HG03139 (cell line): ENCODE data around the gene GPR37L1.
"Not testable (repeated sequence)": the region's sequence is repeated elsewhere in the genome, so short reads cannot be mapped to it uniquely, and the experiment has no call there.

Experiments used
- ATAC-seq: cut with Tn5 transposase; IDR thresholded peaks from one replicate; pipeline ENCODE4 v1.9.1; 2021; ENCODE audit not compliant: unreplicated experiment

The GPR37L1 gene

DNA sequence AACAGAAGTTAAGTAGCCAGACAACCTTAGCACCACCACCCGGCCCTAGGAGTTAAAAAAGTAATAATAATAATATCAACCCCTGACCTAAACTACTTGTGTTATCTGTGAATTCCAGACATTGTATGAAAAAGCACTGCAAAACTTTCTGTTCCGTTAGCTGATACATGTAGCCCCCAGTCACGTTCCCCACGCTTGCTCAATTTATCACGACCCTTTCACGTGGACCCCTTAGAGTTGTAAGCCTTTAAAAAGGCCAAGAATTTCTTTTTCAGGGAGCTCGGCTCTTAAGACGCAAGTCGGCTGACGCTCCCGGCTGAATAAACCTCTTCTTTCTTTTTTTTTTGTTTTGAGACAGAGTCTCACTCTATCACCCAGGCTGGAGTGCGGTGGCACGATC lies 44.3 kb downstream of the GPR37L1 start:
- ATAC-seq: not testable (repeated sequence)

DNA sequence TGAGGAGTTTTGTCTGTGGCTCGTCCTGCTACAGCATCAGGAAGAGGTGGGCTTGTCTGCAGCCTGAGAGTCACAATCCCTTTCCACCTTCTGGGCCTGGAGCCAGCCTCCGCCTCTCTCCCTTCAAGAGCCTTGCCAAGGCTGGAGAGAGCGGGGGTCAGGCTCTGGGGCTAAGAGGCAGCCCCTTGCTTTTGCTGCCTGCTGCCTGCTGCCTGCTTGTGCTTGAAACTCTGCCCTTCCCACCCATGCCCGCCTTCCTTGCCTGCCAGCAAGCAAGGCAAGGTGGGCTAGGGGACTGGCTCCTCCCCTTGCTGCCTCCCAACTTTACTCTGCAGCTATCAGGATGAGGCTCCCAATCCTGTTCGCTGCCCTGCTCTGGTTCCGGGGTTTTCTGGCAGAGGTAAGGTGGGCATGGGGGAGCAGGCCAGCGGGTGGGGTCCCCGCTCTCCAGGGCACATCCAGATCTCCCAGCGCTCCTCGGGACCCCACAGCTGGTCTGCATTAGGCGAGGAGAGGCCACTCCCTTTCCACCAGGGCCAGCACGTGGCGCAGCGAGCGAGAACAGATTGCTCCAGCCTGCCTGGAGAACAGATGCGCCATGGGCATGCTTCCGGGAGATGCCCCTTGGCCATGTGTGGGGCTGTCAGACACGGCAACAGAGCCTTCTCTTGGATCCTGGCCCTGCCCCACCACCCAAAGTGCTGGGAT lies 45.1 kb downstream of the GPR37L1 start:
- ATAC-seq: no peak

DNA sequence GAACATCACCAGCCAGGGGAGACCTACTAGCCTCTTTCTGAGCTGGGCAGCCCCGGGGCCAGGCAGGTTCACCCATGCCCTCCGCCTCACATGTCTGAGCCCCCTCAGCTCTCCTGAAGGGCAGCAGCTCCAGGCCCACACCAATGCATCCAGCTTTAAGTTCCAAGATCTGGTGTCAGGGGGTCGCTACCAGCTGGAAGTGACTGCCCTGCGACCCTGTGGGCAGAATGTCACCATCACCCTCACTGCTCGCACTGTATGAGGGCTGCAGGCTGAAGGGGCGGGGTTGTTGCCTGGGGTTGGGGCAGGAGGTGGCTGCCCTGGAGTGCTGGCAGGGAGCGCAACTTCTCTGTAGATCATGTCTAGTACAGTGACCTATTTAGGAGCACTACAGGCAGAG lies 46.1 kb downstream of the GPR37L1 start:
- no peak for ATAC-seq

DNA sequence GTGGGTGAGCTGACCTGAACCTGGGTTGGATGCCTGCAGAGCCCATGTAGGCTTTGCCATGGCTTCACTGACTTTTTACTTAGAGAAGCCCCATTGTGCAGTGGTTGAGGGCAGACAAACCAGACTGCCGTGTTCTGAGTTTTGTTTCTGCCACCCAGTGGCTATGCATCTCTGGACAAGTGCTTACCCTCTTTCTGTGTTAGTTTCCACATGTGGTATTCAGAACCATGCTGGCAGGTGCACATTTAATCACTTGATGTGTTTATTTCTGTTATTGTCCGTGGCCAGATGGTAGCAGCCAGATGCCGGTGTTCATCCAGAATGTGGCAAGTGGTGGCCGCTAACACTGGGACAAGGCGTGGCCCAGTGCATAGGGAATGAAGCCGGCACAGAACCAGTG lies 48.0 kb downstream of the GPR37L1 start:
- no peak for ATAC-seq

DNA sequence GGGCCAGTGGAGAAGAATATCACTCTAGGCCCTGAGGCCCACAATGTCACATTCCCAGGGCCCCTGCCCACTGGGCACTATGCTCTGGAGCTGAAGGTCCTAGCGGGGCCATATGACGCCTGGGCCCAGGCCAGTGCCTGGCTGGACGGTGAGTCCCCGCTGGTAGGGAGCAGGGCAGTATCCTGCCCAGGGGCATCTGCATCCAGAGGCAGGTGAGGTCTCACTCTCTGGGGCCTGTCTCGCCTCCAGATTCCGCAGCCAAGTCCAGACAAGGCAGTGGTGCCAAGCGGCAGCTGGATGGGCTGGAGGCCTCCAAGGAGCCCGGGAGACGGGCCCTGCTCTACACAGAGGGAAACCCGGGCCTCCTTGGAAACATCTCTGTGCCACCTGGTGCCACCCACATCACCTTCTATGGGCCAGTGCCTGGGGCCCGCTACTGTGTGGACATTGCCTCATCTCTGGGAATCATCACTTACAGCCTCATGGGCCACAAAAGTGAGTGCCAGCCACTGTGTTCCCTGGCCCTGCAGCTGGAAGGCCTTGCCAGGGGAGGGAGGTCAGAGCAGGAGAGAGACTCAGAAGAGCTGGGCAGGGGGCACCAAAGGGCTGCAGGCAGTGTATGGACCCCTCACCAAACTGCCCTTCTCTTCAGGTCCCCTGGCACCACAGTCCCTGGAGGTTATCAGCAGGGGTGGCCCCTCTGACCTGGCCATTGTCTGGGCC lies 48.7 kb downstream of the GPR37L1 start:
- ATAC-seq: no peak

DNA sequence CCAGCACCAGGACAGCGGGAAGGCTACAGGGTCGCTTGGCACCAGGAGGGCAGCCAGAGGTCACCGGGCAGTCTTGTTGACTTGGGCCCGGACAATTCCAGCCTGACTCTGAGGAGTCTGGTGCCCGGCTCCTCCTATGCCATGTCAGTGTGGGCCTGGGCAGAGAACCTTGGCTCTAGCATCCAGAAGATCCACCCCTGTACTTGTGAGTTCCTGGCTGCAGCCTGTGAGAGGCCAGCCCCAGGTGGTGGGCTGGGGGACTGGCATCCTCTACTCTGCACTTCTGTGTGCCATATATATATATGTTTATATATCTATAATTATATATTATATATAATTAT lies 49.3 kb downstream of the GPR37L1 start:
- ATAC-seq: no peak

DNA sequence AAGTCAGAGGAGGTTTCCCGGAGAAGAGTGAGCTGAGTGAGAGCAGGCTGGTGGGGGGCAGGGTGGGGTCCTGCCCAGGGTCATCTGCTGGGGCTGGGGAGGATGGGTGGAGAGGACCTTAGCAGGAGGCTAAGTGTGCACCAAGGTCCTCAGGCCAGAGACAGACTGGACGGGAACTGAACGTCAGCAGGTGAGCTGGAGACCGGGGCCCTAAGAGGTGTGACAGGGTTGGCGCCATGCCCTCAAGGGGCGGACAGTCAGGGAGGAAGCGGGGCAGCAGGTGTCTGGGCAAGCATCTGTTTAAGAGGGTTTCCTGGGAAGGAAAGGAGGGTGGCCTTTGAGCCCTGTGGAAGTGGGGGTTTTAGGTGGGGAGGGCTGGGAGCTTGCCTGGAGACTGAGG lies 51.3 kb downstream of the GPR37L1 start:
- ATAC-seq: no peak

DNA sequence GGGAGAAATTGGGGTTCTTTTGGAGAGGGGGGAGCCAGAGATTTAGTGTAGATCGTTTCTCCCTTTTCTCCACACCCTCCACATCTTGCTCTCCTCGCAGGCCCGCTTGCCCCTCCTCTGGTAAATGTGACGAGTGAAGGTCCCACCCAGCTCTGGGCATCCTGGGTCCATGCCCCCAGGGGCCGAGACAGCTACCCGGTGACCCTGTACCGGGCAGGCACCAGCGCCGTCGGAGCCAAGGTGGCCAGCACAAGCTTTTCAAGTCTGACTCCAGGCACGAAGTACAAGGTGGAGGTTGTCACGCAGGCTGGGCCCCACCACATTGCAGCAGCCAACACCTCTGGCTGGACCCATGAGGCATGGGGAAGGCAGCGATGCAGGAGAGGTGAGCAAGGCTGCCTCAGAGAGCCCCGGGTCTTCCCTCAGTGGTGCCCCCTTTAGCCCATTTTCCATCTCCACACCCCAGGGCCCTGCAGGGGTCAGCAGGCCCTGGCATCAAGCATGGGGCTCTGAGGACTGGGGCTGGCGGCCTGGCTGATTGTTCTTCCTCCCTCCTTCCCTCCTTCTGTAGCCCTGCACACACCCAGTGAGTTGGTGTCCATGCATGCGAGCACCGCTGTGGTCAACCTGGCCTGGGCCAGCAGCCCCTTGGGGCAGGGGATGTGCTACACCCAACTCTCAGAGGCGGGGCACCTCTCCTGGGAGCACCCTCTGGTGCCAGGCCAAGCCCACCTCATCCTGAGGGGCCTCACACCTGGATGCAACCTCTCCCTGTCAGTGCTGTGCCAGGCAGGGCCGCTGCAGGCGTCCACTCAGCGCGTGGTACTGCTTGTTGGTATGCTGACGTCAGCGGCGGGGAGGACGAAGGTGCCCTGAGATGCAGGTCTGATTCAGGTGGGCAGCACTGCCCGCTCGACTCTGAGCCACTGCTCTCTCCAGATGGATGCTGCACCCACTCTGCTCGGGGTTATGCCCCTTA lies 54.5 kb downstream of the GPR37L1 start:
- ATAC-seq: no peak

DNA sequence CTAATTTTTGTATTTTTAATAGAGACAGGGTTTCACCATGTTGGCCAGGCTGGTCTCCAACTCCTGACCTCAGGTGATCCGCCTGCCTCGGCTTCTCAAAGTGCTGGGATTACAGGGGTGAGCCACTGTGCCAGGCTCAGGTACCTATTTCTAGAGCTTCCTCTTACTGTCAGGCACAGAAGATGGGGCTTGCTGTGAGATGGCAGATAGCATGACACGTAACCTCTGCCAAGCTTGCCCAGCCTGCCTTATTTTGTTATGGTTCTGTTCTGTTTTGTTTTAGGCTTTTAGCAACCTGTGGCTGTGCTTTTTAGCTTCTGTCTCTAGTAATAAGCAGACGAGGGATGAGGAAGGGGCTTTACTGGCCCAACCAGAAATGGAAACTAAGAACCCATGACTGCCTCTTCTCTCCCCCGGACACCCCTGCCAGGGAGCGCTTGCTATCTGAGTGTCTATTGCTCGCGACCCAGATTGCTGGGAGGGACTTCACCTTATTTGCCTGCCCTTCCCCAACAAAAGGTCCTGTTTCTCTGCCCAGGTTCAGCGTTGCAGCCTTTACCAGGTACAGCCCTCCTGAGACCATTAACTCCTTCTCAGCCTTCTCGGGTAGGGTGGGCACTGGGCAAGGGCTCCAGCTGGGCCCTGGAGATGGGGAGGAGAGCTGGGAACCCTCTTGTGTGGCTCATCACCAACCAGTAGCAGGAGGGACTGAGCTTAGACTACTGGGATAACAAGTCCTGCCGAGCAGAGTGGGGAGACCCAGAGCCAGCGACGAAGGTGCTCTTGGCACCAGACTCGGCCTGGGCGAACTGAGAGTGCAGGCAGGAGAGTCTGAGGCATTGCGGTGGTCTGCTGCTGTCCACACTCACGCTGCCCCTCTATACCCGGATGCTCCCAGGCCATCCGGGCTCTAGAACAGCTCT lies 57.4 kb downstream of the GPR37L1 start:
- no peak for ATAC-seq

DNA sequence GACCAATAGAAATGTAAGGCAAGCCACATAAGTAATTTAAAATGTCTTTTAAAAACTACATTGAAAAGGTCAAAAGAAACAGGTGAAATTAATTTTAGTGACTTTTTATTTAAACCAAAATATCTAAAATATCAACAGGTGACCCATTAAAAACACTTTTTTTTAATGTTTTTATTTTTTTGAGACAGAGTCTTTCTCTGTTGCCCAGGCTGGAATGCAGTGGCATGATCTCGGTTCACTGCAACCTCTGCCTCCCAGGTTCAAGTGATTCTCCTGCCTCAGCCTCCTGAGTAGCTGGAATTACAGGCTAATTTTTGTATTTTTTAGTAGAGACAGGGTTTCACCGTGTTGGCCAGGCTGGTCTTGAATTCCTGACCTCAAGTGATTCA lies 58.0 kb downstream of the GPR37L1 start:
- not testable (repeated sequence) for ATAC-seq

DNA sequence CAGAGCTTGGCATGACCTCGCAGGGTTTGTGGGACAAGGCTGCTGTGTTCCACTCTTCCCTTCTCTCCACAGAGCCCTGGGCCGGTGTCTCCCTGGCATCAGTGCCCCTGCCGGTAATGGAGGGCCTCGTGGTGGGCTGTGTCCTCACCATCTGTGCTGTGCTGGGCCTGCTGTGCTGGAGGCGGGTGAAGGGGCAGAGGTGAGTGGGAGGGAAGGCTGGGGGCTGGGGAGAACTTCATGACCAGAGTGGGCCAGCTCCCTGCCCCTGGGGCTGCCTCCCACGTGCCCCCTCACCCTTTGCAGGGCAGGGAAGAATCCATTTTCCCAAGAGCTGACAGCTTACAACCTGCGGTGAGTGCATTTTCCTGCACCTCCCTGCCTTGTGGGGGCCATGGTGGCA lies 58.9 kb downstream of the GPR37L1 start:
- ATAC-seq: no peak

DNA sequence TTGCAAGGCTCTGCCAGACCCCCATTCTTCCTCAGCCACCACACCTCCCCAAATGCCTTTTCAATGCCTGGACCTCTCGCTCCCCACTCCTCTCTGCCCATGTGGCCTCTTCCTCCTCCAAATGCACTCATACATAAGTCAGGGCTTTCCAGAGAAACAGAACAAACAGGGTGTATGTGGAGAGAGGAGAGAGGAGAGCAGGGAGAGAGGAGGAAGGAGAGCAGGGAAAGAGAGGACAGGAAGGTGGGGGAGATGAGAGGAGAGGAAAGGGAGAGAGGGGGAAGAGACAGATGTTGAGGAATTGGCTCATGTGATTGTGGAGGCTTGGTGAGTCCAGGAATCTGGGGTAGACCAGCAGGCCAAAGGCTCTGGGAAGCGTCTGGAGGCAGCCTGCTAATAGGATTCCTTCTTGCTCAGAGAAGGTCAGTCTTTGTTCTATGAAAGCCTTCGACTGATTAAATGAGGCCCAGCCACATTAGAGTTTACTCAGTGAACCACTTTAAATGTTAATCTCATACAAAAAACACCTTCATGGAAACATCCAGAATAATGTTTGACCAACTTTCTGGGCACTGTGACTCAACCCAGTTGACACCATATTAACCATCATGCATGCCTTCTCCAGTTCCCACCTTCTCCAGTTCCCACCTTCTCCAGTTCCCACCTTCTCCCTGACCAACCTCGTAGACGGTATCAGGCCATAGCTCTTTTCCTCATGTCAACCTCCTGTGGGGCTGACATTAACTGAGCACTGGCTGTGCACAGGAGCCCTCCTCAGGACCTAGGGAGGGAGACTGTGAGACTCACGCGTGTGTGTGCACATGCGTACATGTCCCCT lies 59.5 kb downstream of the GPR37L1 start:
- no peak for ATAC-seq
